HTR-8/SVneo (cell line): Measurements from ENCODE around the gene GSX2.
"Not testable (repeated sequence)": the region's sequence is repeated elsewhere in the genome, so short reads cannot be mapped to it uniquely, and the experiment has no call there.

Source experiments
- DNase-seq: peaks from one replicate; pipeline ENCODE4 v3.0.0; 2011; ENCODE audit warnings: low spot score, mixed read lengths; ENCODE audit not compliant: insufficient read length
- FAIRE-seq: peaks from 2 replicates; lab custom pipeline; 2011; peaks lifted over from hg19 to GRCh38; lab: Jason Lieb, UNC

The GSX2 gene

DNA sequence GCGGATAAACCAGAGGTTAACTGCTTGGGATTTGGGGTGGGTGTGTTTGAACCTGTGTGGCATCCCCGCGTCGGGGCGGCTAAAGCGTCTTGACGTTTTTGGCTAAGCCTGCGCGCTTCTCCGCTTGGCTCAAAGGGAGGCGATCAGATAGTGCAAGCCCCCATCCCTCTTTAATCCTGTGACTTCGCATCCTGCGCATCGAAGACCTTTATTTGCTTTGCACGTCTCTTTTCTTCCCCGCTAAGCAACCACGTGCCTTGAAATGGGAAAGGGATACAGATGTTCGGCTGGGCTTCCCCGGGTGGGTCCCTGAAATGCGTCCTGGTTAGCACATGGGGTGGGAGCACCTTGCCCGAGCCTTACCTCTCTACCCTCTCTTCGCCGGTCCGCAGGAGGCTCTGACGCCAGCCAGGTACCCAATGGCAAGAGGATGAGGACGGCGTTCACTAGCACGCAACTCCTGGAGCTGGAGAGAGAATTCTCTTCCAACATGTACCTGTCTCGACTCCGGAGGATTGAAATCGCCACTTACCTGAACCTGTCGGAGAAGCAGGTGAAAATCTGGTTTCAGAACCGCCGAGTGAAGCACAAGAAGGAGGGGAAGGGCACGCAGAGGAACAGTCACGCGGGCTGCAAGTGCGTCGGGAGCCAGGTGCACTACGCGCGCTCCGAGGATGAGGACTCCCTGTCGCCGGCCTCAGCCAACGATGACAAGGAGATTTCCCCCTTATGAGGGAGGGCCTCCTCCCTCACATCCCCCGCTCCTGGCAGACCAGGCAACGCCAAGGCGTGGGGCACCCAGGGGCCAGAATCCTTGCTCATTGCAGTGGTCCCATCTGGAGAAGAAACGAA is 1.5 kb downstream of the GSX2 start:
- DNase-seq (no peak), FAIRE-seq (no peak)

DNA sequence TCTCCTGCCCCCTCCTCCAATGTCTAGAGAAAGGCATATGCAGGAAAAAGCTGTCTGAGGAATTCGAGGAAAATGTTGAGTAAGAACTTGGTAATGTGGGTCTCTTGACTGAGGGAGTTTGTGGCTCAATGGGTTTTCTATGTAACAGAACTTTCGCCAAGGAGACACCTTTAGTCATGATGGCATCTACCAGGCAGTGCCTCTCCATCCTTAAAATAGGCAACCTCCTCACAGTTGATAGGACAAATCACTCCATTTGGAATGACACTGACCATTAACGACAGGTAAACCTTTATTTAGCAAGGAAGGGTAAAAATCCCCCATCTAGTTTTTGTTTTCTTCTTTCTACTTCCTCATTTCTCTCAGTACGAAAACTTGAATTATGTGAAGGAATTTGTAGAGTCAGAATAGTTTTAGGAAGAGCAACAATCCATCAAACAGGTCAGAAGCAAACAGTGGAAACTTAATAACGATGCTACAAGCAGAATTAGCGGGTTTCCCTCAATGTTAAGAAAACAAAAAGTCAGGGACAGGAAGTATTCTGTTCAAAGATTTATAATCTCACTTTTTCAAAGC is 2.7 kb downstream of the GSX2 start:
- DNase-seq (no peak), FAIRE-seq (no peak)

DNA sequence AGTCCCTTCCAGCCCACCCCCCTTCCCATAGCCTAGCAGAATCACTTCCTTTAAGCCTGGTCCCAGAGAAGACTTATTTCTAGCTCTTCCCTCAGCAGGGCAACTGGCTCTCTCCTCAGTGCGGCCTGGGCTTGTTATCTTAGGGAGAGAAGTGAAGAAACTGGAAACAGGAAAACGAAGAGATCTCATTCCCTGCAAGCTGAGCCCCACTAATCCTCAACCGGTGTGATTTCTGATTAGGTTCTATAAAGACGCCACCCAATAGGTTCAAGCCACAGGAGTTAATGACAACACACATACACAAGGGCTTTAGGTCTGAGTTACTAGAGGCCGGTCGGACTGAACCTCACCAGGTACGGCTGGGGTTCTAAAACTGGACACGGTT is 3.2 kb downstream of the GSX2 start:
- FAIRE-seq (no peak), DNase-seq (no peak)

DNA sequence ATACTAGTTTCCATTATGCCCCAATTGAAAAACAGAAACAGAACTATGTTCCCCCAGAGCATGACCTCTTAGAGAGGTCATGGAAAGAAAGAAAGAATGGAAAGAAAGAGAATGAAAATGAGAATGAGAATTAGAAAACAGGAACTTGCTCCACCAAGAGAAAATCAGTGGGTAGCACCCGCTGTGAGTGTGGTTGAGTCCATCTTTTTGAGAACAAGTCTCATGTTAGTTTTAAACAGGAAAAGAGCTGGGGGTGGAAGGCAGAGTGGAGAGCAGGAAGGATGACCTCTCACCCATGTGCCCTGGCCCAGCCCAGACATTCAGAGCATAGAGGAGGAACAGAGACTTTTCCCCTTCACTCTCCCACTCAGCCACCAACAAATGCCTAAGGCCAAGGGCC is 4.9 kb downstream of the GSX2 start:
- FAIRE-seq (no peak), DNase-seq (no peak)

DNA sequence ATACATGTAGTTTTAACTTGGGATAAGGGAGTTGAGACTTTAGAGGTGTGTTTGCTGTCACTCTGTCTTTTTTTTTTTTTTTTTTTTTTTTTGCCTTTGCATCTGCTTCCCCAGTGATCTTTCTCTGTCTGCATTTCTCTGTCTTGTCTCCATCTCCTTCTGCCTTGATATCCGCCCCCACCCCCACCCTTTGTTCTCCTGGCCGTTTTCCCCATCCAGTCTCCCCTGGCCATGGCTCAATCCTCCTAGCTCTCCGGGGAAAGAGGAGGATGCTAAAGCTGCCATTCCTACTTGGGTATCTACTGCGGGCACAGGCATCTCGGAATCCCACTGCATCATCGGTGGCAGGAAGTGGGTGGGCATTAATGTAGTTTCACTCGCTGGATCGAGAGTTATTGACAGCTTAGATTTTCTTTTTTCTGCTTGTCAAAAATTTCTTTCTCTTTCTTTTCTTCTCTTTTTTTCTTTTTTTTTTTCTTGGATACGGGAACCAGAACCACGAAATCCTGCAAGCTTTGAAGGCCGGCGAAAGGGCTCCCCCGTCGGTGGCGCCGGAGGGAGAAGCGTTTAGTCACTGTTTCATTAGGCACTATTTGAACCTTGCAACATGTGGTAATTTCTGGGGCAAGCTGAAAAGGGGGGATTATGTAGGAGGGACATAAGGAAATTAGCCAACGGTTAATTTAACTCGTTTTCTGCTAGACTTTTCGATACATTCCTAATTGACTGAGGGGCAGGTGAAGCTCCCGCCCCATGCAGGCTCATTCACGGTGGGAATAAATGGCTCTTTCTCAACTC is 8.2 kb downstream of the GSX2 start:
- no peak for DNase-seq
- no peak for FAIRE-seq

DNA sequence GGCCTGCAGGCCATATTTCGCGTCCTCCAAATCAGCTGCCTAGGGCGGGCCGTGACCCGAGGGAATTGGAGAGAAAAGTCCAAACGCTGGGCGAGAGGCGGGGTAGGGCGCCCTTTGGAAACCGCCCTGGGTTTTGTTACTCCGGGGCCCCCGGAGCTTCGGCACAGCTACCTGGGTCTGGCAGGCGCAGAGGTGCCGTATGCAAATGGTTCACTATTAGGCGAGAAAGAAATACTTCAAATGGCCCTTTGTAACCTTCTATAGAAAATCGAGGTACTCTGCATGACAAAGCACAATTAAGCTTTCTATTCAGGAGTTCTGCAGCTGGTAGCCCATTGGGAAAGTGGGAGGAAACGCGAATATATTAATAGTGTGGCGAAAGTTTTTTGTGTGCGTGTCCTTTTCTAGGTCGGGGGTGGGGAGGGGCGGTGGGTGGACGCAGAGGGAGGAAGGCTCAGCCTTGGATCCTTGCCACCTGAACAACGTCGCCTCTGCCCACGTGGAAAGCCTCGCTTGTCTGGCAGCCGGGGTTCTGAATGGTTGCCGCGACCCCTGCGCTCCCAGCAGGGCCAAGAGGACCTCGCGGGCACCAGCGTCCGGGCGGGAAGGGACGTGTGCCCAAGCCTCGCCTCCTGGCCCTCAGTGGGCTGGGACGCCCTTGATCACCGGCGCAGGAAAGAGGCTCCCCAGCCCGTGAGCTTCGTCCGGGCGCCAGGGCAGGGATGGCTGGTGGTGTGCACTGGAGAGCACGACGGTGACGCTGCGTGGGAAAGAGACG is 9.5 kb downstream of the GSX2 start:
- no peak for FAIRE-seq

DNA sequence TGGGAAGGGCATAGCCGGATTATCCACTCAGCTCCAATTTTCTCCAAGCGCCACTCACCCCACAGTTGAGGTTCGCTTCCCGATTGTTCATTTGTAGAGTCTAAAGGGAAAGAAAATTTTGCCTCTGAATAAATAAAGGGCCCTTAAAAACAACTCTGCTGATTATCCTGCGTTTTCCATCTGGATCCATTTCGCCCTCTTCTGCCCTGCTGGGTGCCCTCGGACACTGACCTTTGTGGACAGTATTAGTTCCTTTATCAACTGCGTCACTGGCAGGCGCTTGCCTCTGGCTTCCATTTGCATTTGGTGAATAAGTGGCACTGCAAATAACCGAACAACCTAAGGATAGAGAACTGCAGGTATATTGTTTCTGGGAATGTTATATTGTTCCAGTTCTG is 10.1 kb downstream of the GSX2 start:
- FAIRE-seq (no peak), DNase-seq (no peak)

More for the DNA sequence above, 9.5 kb downstream of the GSX2 start:
- no peak for DNase-seq

DNA sequence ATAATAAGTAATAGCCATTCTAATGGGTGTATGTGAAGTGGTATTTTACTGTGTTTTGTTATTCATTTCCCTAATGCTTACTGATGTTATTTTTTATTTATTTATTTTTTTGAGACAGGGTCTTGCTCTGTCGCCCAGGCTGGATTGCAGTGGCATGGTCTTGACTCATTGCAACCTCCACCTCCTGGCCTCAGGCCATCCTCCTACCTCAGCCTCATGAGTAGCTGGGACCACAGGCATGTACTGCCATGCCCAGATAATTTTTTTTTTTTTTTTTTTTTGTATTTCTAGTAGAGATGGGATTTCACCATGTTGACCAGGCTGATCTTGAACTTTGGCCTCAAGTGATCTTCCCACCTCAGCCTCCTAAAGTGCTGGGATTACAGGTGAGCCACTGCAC is 13.2 kb downstream of the GSX2 start:
- not testable (repeated sequence) for DNase-seq, FAIRE-seq

DNA sequence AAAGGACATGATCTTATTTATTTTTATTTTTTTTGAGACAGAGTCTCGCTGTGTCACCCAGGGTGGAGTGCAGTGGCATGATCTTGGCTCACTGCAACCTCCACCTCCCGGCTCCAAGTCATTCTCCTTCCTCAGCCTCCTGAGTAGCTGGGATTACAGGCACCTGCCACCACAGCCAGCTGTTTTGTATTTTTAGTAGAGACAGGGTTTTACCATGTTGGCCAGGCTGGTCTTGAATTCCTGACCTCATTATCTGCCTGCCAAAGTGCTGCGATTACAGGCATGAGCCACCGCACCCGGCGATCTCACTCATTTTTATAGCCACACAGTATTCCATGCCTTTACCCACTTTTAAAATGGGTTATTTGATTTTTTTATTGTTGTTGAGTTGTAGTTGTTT is 16.3 kb downstream of the GSX2 start:
- FAIRE-seq, DNase-seq: not testable (repeated sequence)

DNA sequence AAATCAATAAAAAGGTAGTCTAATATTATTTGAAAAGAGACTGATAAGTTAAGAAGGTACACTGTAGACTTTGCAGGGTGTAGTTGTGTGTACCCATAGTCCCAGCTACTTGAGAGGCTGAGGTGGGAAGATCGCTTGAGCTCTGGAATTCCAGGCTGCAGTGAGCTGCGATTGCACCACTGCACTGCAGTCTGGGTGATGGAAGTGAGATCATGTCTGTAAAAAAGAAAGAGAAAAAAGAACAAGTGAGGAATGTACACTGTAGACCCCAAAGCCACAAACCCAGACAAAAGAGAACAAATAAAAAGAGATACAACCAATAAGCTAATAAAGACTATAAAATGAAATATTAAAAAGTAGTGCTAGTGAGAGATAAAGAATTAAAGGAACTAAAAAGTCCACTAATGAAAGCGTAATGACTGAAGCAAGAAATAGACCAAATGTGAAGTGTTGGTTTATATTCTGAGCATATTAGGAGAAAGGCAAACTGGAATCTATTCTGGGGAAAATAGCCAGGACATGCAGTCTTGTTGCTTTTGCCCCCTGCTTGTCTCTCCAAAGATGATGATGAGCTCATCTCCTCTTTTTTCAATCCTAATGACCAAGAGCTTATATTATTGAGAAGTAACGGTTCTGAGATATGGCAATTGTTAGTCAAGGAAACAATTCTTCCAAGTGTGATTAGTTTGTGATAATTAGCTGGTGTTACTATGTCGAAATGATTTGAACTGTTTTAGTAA is 19.1 kb downstream of the GSX2 start:
- FAIRE-seq = no peak
- DNase-seq = no peak

DNA sequence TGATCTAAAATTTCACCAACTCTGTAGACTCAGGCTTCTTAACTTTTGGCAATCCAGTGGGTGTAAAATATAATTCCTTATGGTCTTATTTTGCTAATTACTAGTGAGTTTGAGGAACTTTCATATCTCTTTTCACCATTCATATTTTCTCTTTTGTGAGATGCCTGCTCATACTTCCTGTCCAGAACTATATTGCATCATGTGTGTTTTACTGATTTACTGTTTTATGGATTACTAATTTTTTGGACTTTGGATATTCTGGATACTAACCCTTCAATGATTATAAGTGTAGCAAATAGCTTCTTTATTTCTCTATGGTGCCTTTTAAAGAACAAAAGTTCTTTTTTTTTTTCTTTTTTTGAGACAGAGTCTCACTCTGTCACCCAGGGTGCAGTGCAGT is 20.6 kb downstream of the GSX2 start:
- DNase-seq (no peak), FAIRE-seq (no peak)

DNA sequence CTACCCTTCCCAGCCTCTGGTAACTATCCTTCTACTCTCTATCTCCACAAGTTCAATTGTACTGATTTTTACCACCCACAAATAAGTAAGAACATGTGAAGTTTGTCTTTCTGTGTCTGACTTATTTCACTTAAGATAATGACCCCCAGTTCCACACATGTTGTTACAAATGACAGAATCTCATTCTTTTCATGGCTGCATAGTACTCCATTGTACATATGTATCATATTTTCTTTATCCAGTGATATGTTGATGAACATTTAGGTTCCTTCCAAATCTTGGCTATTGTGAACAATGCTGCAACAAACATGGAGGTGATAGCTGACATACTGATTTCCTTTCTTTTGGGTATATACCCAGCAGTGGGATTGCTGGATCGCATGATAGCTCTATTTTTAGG is 27.7 kb downstream of the GSX2 start:
- DNase-seq = no peak
- FAIRE-seq = no peak

DNA sequence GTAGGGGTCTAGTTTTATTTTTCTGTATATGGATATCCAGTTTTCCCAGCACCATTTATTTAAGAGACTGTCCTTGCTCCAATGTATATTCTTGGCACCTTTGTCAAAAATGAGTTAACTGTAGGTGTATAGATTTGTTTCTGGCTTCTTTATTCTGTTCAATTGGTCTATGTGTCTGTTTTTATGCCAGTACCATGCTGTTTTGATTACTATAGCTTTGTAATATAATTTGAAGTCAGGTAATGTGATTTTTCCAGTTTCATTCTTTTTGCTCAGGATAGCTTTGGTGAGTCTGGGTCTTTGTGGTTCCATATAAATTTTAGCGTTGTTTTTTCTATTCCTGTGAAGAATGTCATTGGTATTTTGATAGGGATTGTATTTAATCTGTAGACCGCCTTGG is 28.7 kb downstream of the GSX2 start:
- DNase-seq, FAIRE-seq: not testable (repeated sequence)

DNA sequence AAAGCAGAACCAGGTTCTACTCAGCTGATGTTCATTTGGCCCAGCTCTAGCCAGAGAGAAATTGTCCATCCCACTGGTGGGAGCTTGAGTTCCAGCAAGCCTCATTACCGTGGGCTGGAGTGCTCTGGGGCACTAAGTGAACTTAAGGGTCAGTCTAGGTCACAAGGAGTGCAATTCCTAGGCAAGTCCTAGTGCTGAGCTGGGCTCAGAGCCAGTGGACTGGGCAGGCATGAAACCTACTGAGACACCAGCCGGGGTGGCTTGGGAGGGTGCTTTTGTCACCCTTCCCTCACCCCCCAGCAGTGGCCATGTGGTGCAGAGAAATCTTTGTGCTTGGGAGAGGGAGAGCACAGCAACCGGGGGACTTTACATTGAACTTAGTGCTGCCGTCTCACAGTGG is 39.4 kb downstream of the GSX2 start:
- DNase-seq = no peak
- no peak for FAIRE-seq

DNA sequence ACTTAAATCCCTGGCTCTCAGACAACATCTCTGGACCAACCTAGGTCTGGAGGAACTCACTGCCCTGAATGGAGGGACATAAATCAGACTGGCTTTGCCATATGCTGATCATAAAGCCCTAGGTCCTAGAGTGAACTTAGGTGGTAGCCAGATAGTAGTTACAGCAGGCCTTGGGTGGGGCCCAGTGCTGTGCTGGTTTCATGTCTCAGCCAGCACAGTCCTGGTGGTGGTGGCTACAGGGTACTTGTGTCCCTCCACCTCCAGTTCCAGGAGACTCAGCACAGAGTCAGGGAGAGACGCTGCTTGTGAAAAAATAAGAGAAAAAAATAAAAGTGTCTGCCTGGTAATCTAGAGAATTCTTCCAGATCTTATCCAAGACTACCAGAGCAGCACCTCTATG is 40.3 kb downstream of the GSX2 start:
- FAIRE-seq (no peak), DNase-seq (no peak)

DNA sequence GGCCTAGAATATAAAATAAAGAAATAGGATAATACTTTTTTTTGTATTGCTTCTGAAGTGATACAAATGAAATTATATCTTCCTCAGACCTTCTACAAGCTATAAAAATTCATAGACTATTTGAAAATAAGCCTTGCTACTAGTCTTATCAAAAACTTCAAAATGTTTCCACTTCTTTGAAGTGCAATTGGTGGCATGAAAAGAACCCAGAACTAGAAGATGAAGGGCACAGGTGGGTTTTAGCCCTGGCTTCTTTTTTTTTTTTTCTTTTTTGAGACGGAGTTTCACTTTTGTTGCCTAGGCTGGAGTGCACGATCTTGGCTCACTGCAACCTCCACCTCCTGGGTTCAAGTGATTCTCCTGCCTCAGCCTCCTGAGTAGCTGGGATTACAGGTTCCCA is 44.2 kb downstream of the GSX2 start:
- FAIRE-seq = no peak
- no peak for DNase-seq

DNA sequence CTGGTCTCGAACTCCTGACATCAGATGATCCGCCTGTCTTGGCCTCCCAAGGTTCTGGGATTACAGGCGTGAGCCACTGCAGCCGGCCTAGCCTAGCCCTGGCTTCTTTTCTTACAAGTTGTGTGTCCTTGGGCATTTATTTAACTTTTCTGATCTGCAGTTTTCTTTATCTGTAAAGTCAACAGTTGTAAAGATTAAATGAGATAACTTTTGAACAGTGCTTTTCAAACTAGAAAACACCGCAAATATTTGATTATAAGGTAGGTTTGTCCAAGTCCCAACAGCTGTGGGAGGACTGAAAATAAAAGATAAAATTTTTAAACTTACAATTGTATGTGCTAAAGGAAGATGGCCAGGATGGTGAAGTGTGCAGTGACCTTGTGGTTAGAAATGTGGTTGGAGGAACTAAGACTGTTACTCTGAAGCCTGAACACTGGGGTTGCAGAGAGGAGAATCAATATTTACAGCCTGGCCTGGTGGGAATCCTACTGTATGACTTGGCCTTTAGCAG is 44.8 kb downstream of the GSX2 start:
- DNase-seq = no peak
- no peak for FAIRE-seq

DNA sequence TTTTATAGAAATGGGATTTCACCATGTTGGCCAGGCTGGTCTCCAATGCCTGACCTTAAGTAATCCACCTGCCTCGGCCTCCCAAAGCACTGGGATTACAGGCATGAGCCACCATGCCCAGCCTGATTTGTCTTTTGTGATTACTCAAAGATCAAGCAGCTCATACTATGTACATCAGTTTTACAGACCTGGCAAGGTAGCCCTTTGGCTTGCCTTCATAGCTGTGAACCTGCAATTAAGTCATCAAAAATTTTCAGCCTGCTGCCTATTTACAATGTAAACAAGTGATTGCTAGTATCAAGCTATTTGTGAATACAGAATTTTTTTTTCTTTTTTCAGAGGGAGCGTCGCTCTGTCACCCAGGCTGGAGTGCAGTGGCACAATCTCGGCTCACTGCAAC is 46.2 kb downstream of the GSX2 start:
- no peak for DNase-seq
- no peak for FAIRE-seq

DNA sequence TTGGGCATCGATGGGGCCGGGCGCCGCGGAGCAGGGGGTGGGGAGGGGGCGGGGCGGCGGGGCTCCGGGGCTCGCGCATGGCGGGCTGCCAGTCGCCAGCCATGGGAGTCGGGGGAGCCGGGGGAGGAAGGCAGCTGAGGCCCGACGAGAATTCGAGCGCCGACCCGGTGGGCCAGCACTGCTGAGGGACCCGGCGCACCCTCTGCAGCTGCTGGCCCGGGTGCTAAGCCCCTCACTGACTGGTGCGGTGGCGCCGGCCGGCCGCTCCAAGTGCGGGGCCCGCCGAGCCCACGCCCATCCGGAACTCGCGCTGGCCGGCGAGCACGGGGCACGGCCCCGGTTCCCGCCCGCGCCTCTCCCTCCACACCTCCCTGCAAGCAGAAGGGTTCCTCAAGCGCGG is 49.4 kb downstream of the GSX2 start:
- FAIRE-seq (no peak), DNase-seq (no peak)
